T47D (cell line): ENCODE data around the gene LRPAP1.
"Not testable (repeated sequence)": the region's sequence is repeated elsewhere in the genome, so short reads cannot be mapped to it uniquely, and the experiment has no call there.

Source experiments
- DNase-seq, 2 experiments: peaks; one replicate each; pipeline versions ENCODE4 v3.0.0 to v3.0.0-alpha.2; 2011 to 2012; ENCODE audit warnings: low read depth in 1 of 2, low spot score in 1 of 2
- JUND ChIP-seq: IDR thresholded peaks from 2 replicates; pipeline ENCODE4 v1.6.1; 2012; ENCODE audit warnings: low read depth
- in situ Hi-C: cut with HindIII; loops from 2 replicates; pipeline ENCODE4 v1.10.0; 2016; ENCODE audit warnings: low sequenced_read_pairs, low pct_unique_long_range_greater_than_20kb

The LRPAP1 gene

DNA sequence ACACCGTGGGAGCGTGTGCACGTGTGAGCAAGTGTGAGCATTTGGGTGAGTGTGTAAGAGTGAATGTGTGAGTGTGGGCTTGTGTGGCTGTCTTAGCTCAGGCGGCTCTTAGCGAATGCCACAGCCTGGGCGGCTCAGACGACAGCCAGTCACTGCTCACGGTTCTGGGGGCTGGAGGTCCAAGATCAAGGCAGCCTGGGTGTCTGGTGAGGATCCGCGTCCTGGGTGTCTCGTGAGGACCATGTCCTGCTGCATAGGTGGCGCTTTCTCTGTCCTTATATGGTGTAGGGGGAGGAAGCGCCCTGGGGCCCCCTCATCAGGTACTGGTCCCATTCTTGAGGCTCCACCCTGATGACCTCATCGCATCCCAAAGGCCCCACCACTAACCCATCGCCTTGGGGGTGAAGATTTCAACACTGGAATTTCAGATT lies 64.6 kb downstream of the LRPAP1 start:
- DNase-seq, result no peak
- in situ Hi-C loops, result no loop called here
- no peak for TF ChIP-seq JUND

- TF ChIP-seq JUND, result no peak
- no peak for DNase-seq
- in situ Hi-C loops, result no loop called here
These were observed 65.3 kb downstream of the LRPAP1 start for GRCh38 chr4:3466691-3467600.

DNA sequence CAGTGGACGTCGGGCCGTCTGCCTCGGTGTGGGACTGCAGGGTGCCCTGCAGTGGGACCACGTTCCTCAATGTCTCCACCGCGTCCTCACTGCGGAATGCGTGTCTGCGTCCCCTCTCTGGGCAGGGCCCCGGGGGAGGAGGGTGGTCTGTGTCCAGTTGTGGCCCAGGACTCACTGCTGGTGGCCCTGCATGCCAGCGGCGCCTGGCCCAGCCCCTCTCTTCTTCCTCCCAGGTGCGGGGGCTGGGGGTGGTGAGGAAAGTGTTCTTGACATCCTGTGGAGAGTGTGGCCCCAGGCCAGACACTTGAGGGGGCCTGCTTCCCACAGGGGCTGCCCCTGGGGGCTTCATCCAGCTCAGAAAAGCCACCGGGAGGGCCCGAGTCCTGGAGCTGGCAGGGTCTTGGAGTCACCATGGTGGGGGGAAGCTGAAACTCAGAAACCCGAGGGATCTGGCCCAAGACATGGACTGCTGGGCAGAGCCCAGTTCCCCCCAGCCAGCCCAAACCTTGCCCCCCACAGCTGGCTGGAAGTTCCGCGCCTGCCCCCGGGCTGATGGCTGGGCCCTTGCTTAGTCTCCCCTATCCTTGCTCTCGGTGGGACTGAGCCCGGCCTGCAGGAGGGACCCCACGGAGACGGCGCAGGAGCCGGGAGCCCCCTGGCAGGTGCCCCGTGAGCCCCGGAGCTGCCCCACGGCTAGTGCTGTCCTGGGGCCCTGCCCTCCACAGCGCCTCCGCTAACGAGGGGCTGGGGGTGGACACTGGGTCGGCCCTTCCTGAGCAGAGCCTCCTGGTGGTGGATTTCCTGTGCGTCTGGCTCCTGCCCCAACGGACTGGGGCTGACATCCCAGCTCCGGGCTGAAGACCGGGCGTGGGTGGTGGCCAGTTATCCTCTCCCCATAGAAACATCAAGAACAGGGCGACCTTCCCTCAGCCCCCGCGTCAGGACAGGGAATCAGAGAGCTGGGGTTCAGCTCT lies 66.2 kb downstream of the LRPAP1 start:
- DNase-seq, result no peak
- in situ Hi-C loops, result no loop called here
- TF ChIP-seq JUND, result no peak

GRCh38 chr4:3464911-3465697 lies 67.1 kb downstream of the LRPAP1 start:
- TF ChIP-seq JUND, result no peak
- in situ Hi-C loops, result no loop called here
- DNase-seq, result no peak

- in situ Hi-C loops, result no loop called here
- DNase-seq, result no peak
- TF ChIP-seq JUND, result no peak
These were observed 67.8 kb downstream of the LRPAP1 start for GRCh38 chr4:3464349-3464905.

GRCh38 chr4:3463556-3464348 lies 68.5 kb downstream of the LRPAP1 start:
- TF ChIP-seq JUND, result no peak
- in situ Hi-C loops, result no loop called here
- DNase-seq, result no peak

DNA sequence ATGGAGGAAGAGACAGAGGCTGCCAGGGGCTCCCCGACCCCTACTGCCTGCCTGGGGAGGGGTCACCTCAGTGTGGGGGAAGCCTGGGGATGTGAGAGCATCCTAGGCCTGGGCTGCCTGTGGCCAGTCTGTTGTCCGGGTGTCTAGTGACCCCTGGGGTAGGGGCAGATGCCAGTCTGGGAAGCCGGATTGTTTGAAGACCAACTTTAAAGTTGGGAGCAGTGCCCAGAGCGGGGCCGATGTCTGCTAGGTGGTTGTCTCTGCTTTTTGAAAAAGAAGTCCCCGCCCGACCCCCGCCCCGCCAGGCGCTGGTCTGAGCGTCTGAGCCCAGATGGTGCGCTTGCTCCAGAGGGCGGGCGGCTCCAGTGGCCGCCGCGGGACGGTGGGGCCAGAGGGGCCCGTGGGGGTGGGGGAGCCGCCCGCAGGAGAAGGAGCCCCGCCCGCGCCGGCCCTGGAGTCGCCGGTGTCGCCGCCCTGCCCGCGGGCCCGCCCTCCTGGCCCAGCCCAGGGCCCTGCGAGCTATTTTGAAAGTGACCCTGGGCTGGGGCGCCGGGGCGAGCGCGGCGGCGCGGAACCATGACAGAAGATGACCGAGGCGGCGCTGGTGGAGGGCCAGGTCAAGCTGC lies 69.3 kb downstream of the LRPAP1 start, which contains the start of gene DOK7:
Gene DOK7, plus strand, starts transcription at position 517 of the 626 bp plus-strand sequence. Its CDS starts 70 bp downstream, at position 587.
- DNase-seq, result peak in 1 of 2 experiments; percentile 60
- in situ Hi-C loops, result no loop called here
- TF ChIP-seq JUND, result no peak

GRCh38 chr4:3462321-3462789 lies 69.9 kb downstream of the LRPAP1 start:
- in situ Hi-C loops, result no loop called here
- peak in 1 of 2 experiments; percentile 53 for DNase-seq
- no peak for TF ChIP-seq JUND

DNA sequence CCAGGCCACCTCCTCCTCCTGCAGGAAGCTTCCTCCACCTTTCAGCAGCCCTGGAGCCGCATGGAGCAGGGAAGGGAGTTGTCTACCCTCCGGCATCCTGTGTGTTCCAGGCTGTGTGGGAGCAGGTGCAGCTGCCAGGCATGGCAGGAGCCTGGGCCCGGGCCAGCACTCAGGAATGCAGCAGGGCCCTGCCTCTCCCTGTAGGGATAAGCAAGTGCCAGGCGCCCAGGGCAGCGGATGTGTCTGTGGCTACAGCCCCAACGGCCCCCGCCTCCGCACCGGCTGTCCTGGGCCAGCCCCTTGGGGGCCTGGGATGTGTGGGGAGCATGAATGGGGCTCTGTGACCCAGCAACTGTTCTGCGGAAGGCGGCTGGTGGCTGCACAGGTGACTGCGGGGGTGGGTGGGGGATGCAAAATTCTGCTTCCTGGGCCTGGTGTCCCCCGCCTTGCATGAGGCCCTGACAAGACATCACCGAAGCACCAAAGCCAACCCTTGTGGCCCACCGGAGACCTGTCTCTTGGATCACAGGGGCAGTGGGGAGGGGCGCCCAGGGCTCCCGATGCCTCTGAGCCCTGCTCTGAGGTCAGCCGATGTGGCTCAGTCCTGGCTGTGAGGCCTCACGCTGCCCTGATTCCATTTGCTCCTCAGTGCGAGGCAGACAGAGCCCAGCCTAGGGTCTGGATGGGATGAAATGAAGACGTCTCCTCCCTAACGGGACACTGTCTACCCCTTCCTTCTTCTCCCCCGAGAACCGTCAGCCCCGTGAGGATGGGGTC lies 70.5 kb downstream of the LRPAP1 start:
- peak; percentile 84 to 98 for DNase-seq
- in situ Hi-C loops, result no loop called here
- no peak for TF ChIP-seq JUND

DNA sequence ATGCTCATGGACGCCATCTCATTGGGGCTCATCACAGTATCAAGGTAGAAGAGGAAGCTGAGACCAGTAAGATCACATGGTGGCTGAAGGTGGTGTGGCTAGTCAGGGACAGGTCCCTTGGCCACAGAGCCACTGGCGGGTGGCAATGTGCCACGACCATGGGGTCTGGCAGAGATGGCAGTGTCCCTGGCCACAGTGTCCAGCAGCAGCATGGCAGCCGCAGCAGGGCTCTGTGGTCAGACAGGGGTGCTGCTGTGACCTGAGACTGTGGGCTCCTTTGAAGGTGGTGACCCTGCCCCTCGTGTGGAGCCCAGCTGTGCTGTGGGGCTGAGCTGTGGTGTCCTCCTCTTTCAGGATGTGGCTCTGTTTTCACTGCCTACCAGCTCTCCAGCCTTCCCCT lies 71.3 kb downstream of the LRPAP1 start:
- no peak for DNase-seq
- in situ Hi-C loops, result no loop called here
- no peak for TF ChIP-seq JUND

DNA sequence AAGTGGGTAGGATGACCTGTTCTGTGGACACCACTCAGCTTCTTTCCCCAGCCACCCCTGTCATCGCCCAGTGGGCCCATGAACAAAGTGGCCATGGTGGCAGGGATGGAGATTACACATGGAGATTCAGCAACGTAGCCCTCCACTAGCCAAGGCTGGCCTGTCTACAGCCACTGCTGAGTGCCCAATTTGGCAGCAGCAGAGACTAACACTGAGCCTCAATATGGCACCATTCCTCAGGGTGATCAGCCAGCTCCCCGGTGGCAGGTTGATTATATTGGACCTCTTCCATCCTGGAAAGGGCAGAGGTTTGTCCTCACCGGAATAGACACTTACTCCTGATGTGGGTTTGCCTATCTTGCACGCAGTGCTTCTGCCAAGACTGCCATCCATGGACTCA lies 73.1 kb downstream of the LRPAP1 start:
- in situ Hi-C loops, DNase-seq: not testable (repeated sequence)
